Vagina (tissue), 2 donors: ENCODE results near the gene CUX1.

Experiments used
- POLR2A ChIP-seq, 2 donors: fragments of 450-650 bp; IDR thresholded peaks; one replicate each; pipeline ENCODE4 v1.6.1; 2017; ENCODE audit warnings: antibody characterized with exemption in 2 of 2, mild to moderate bottlenecking in 2 of 2, moderate library complexity in 2 of 2
- POLR2AphosphoS5 ChIP-seq, 2 donors: sonication (generic); formaldehyde crosslinking; IDR thresholded peaks; one replicate each; pipeline ENCODE4 v1.9.0; 2017; ENCODE audit warnings: antibody characterized with exemption in 2 of 2, mild to moderate bottlenecking in 2 of 2, low read depth in 1 of 2; ENCODE audit not compliant: insufficient read depth in 1 of 2
- TF ChIP-seq, protein P1 (sequence below), 3 experiments: fragments of 450-650 bp in 2 of 3; fragments of 200-600 bp in 1 of 3; sonication (generic) in 1 of 3; IDR thresholded peaks; one replicate each; pipeline ENCODE4 v1.5.1; 2017 to 2019; ENCODE audit warnings: antibody characterized with exemption in 3 of 3, mild to moderate bottlenecking in 2 of 3, moderate library complexity in 2 of 3

DNA sequence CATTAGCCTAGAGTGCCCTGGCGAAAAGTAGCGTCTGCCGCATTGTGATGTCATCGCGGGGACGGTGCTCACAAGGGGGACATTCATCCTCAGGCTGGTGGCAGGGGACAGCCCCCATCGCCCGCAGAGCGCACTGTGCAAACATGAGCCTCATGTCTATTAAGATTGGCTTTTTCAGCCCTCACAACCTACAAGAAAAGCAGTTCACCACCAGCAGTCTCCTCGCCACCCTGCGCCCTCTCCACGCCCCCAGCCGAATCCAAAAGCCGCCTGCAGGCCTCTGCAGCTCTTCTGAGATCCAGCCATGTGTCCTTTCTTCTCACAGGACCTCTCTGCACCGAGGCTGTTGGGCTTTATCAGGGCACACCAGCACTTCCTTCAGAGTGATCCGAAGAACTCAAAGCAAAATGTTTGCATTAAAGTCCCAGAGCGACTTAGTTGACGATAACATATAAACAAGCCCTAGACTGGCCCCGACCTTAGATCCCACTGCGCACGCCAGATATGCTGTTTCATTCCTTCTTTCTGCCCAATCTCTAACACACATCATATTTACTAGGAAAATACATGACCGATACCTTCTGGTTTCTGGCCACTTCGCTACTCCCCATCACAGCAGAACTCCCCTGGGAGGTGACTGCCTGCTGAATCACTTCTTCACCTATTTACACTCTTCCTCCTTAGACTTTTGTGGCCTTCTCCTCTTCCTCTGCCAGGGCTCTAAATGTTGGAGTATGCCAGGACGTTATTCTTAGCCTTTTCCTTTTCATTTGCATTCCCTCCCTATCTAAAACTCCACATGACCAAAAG, 263.2 kb downstream of the CUX1 start:
- TF ChIP-seq, protein P1, sequence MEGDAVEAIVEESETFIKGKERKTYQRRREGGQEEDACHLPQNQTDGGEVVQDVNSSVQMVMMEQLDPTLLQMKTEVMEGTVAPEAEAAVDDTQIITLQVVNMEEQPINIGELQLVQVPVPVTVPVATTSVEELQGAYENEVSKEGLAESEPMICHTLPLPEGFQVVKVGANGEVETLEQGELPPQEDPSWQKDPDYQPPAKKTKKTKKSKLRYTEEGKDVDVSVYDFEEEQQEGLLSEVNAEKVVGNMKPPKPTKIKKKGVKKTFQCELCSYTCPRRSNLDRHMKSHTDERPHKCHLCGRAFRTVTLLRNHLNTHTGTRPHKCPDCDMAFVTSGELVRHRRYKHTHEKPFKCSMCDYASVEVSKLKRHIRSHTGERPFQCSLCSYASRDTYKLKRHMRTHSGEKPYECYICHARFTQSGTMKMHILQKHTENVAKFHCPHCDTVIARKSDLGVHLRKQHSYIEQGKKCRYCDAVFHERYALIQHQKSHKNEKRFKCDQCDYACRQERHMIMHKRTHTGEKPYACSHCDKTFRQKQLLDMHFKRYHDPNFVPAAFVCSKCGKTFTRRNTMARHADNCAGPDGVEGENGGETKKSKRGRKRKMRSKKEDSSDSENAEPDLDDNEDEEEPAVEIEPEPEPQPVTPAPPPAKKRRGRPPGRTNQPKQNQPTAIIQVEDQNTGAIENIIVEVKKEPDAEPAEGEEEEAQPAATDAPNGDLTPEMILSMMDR (IDR thresholded peaks at IDR 0.05): no peak
- TF ChIP-seq POLR2A (IDR thresholded peaks at IDR 0.05) (no peak), POLR2AphosphoS5 (IDR thresholded peaks at IDR 0.05; ENCODE audit: insufficient read depth in 1 of 2, low read depth in 1 of 2) (no peak)
